CD14-positive monocyte (primary cell): ENCODE data around the gene TPP2. TPM values are rescaled to one million over a fixed set of nuclear protein-coding genes. Genes with fewer than 3 reads are reported as not detected.

Experiments used
- DNase-seq, 3 donors: peaks; one replicate each; pipeline ENCODE4 v3.0.0-alpha.2; 2011 to 2022
- H2AFZ ChIP-seq: 2 replicates; pipeline ENCODE4 v1.6.0; 2012; ENCODE audit warnings: mild to moderate bottlenecking, low read depth, low read length, inconsistent platforms; ENCODE audit not compliant: insufficient read depth, poor library complexity, severe bottlenecking
- H3K27ac ChIP-seq, 2 donors: 1 replicate in 1 of 2; 2 replicates in 1 of 2; pipeline ENCODE4 v1.5.1; 2012 to 2013; ENCODE audit warnings: low read length in 2 of 2, control low read depth in 1 of 2, inconsistent platforms in 1 of 2, low read depth in 1 of 2, mild to moderate bottlenecking in 1 of 2
- H3K27me3 ChIP-seq, 2 donors: one replicate each; pipeline versions ENCODE4 v1.6.0 to v1.6.1; 2011 to 2013; ENCODE audit warnings: low read length in 2 of 2; ENCODE audit not compliant: control insufficient read depth in 2 of 2, insufficient read depth in 2 of 2
- H3K36me3 ChIP-seq, 2 donors: replicated peaks in 1 of 2; 1 replicate in 1 of 2; 2 replicates in 1 of 2; pipeline versions ENCODE4 v1.5.1 to v1.6.1; 2012 to 2013; ENCODE audit warnings: low read length in 2 of 2, control low read depth in 1 of 2, inconsistent platforms in 1 of 2, mild to moderate bottlenecking in 1 of 2; ENCODE audit not compliant: insufficient read depth in 2 of 2, control insufficient read depth in 1 of 2
- H3K4me1 ChIP-seq, 2 donors: 1 replicate in 1 of 2; 2 replicates in 1 of 2; pipeline versions ENCODE4 v1.5.1 to v1.6.1; 2012 to 2013; ENCODE audit warnings: low read length in 2 of 2, control low read depth in 1 of 2, inconsistent platforms in 1 of 2, mild to moderate bottlenecking in 1 of 2, moderate library complexity in 1 of 2; ENCODE audit not compliant: insufficient read depth in 2 of 2, control insufficient read depth in 1 of 2
- H3K4me2 ChIP-seq: replicated peaks from 2 replicates; pipeline ENCODE3; 2012; ENCODE audit warnings: low read length, moderate library complexity, mild to moderate bottlenecking; ENCODE audit not compliant: poor library complexity, severe bottlenecking; ENCODE audit errors: extremely low read depth
- H3K4me3 ChIP-seq, 3 experiments: fragments of 200-600 bp in 1 of 3; sonication (generic) in 1 of 3; replicated peaks in 1 of 3; 1 replicate in 2 of 3; 2 replicates in 1 of 3; pipeline ENCODE4 v1.5.1; 2011 to 2013; ENCODE audit warnings: low read length in 3 of 3, mild to moderate bottlenecking in 3 of 3, control low read depth in 2 of 3, low read depth in 2 of 3, inconsistent platforms in 1 of 3, moderate library complexity in 1 of 3
- H3K79me2 ChIP-seq: 2 replicates; pipeline ENCODE4 v1.6.0; 2012; ENCODE audit warnings: mild to moderate bottlenecking, control low read depth, inconsistent platforms, low read length, moderate library complexity; ENCODE audit not compliant: insufficient read depth
- H3K9ac ChIP-seq: 2 replicates; pipeline ENCODE4 v1.6.0; 2017; ENCODE audit warnings: low read length, mild to moderate bottlenecking; ENCODE audit not compliant: insufficient read depth, poor library complexity, severe bottlenecking
- H3K9me3 ChIP-seq, 2 donors: replicated peaks in 1 of 2; 1 replicate in 1 of 2; 2 replicates in 1 of 2; pipeline versions ENCODE4 v1.5.1 to v1.6.1; 2012 to 2013; ENCODE audit warnings: low read length in 2 of 2, control low read depth in 1 of 2; ENCODE audit not compliant: control insufficient read depth in 1 of 2, insufficient read depth in 1 of 2
- H4K20me1 ChIP-seq: 2 replicates; pipeline ENCODE4 v1.6.0; 2012; ENCODE audit warnings: mild to moderate bottlenecking, low read length, control low read depth, moderate library complexity; ENCODE audit not compliant: insufficient read depth
- H3K27ac Mint-ChIP-seq, 7 donors: one replicate each; pipeline ENCODE4 v1.8.0; 2020; ENCODE audit warnings: mild to moderate bottlenecking in 7 of 7, mixed read lengths in 7 of 7, moderate library complexity in 6 of 7, inconsistent platforms in 2 of 7
- H3K27me3 Mint-ChIP-seq, 3 donors: one replicate each; pipeline ENCODE4 v1.8.0; 2021 to 2022; ENCODE audit warnings: low read depth in 3 of 3, mild to moderate bottlenecking in 3 of 3, mixed read lengths in 3 of 3, moderate library complexity in 3 of 3, inconsistent platforms in 1 of 3
- H3K36me3 Mint-ChIP-seq, 2 donors: one replicate each; pipeline ENCODE4 v1.8.0; 2020; ENCODE audit warnings: mixed read lengths in 2 of 2, inconsistent platforms in 1 of 2, mild to moderate bottlenecking in 1 of 2
- H3K4me1 Mint-ChIP-seq: one replicate; pipeline ENCODE4 v1.8.0; 2020; ENCODE audit warnings: mild to moderate bottlenecking, mixed read lengths
- H3K4me3 Mint-ChIP-seq, 2 donors: one replicate each; pipeline ENCODE4 v1.8.0; 2020; ENCODE audit warnings: mild to moderate bottlenecking in 2 of 2, mixed read lengths in 2 of 2, moderate library complexity in 1 of 2
- H3K9me3 Mint-ChIP-seq, 7 donors: one replicate each; pipeline ENCODE4 v1.8.0; 2020 to 2022; ENCODE audit warnings: mixed read lengths in 7 of 7, mild to moderate bottlenecking in 6 of 7, moderate library complexity in 6 of 7, inconsistent platforms in 2 of 7
- CTCF ChIP-seq: fragments of 200-600 bp; IDR thresholded peaks from one replicate; pipeline ENCODE4 v1.8.0; 2022; ENCODE audit warnings: antibody characterized with exemption, mild to moderate bottlenecking
- WGBS: methylation state at CpG from one replicate; pipeline ENCODE4 v1.1.5; 2013; ENCODE audit warnings: missing lambda C conversion rate; ENCODE audit not compliant: insufficient coverage; 5-methylcytosine and 5-hydroxymethylcytosine counted together
- intact Hi-C, 2 donors: fragments of 100-400 bp; cut with micrococcal nuclease; formaldehyde crosslinking; loops; one replicate each; pipeline versions ENCODE4 v1.15.0 to v1.15.1; 2023
- polyA plus RNA-seq, 3 donors: library from polyadenylated mRNA; depleted of rRNA in 1 of 3; unstranded in 2 of 3; stranded (reverse) in 1 of 3; fragments of 300-500 nt in 2 of 3; fragments of >200 nt in 1 of 3; fragmentation: Illumina TruSeq in 2 of 3; gene quantifications; 1 replicate in 2 of 3; 2 replicates in 1 of 3; pipeline ENCODE4 v1.2.3, GENCODE V29; 2012 to 2021

TPP2 gene
- polyA plus RNA-seq, 3 donors, result 18.0 to 39.7 (median 26.0) TPM

- no peak overlapping the region for H3K4me3 ChIP-seq
- H3K27me3 ChIP-seq, result no peaks in the 10 kb centered on the region
- WGBS, result 100% methylated on average over 2 of the region's 9 CpGs
- no peak overlapping the region for H3K9ac ChIP-seq
- peaks cover 91% of the 10 kb centered on the region for H3K79me2 ChIP-seq
- peaks cover 0 to 2% (median 0%) of the 10 kb centered on the region in 3 donors for H3K27me3 Mint-ChIP-seq
- H2AFZ ChIP-seq, result no peak overlapping the region
- H3K4me2 ChIP-seq, result no peak overlapping the region
- H3K27ac ChIP-seq, result peak overlapping the region in 1 of 2 donors; percentile 91
- DNase-seq, result no peak
- peaks cover 93% of the 10 kb centered on the region for H4K20me1 ChIP-seq
- TF ChIP-seq CTCF, result no peak
- H3K9me3 Mint-ChIP-seq, result no peaks in the 10 kb centered on the region
- H3K4me1 Mint-ChIP-seq, result peaks cover 48% of the 10 kb centered on the region
- H3K9me3 ChIP-seq, result no peaks in the 10 kb centered on the region
- H3K4me3 Mint-ChIP-seq, result no peak overlapping the region
- H3K36me3 Mint-ChIP-seq, result peaks cover 60 to 77% of the 10 kb centered on the region in 2 donors
- peaks cover 47 to 69% of the 10 kb centered on the region in 2 donors for H3K36me3 ChIP-seq
- H3K27ac Mint-ChIP-seq, result peak overlapping the region in 5 of 7 donors; percentile 69 to 97 (median 93)
- H3K4me1 ChIP-seq, result peaks cover 20 to 39% of the 10 kb centered on the region in 2 donors
- intact Hi-C loops, result no loop called here
Observed at GRCh38 chr13:102606537-102607309, 9.9 kb downstream of the TPP2 start.

- Histone ChIP-seq H2AFZ (no peak overlapping the region), H3K4me2 (no peak overlapping the region), H3K4me3 (no peak overlapping the region), H3K27me3 (no peaks in the 10 kb centered on the region), H3K9me3 (no peaks in the 10 kb centered on the region), H3K9ac (no peak overlapping the region), H4K20me1 (peaks cover 93% of the 10 kb centered on the region), H3K79me2 (peaks cover 90% of the 10 kb centered on the region), H3K27ac (peak overlapping the region in 1 of 2 donors; percentile 49), H3K4me1 (peaks cover 20 to 36% of the 10 kb centered on the region in 2 donors), H3K36me3 (peaks cover 43 to 68% of the 10 kb centered on the region in 2 donors)
- WGBS, result no CpG with 5 or more reads among the region's 2 CpGs
- Mint-ChIP-seq H3K27me3 (peaks cover 0 to 2% (median 0%) of the 10 kb centered on the region in 3 donors), H3K4me1 (peaks cover 36% of the 10 kb centered on the region), H3K27ac (peak overlapping the region; percentile 31 to 82 (median 67)), H3K36me3 (peaks cover 46 to 62% of the 10 kb centered on the region in 2 donors), H3K4me3 (no peak overlapping the region), H3K9me3 (no peaks in the 10 kb centered on the region)
- TF ChIP-seq CTCF, result no peak
- peak in 1 of 3 donors; percentile 54 for DNase-seq
- intact Hi-C loops, result no loop called here
Observed at GRCh38 chr13:102608974-102609373, 12.2 kb downstream of the TPP2 start.
